Measurements from ENCODE around the gene TRAPPC12.
A peak's percentile ranks its signal among the peaks of the same experiment; 100 is the strongest.
"Not testable (repeated sequence)": the region's sequence is repeated elsewhere in the genome, so short reads cannot be mapped to it uniquely, and the experiment has no call there.

Gene TRAPPC12

DNA sequence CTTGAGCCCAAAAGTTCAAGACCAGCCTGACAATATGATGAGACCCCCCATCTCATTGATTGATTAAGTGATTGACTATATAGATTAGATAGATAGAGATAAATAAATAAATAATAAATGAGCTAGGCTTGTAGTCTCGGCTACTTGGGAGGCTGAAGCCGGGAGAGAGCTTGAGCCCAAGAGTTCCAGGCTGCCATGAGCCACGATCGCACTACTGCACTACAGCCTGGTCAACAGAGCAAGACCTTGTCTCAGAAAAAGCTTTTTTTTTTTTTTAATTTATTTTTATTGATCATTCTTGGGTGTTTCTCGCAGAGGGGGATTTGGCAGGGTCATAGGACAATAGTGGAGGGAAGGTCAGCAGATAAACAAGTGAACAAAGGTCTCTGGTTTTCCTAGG lies 14.3 kb upstream of the TRAPPC12 start:
- H3K27me3 ChIP-seq (ENCODE audit: insufficient read depth, poor library complexity, severe bottlenecking): no peaks in the 10 kb centered on the region
- H3K4me3 ChIP-seq (ENCODE audit: severe bottlenecking): no peak overlapping the region
- TF ChIP-seq, protein P1, sequence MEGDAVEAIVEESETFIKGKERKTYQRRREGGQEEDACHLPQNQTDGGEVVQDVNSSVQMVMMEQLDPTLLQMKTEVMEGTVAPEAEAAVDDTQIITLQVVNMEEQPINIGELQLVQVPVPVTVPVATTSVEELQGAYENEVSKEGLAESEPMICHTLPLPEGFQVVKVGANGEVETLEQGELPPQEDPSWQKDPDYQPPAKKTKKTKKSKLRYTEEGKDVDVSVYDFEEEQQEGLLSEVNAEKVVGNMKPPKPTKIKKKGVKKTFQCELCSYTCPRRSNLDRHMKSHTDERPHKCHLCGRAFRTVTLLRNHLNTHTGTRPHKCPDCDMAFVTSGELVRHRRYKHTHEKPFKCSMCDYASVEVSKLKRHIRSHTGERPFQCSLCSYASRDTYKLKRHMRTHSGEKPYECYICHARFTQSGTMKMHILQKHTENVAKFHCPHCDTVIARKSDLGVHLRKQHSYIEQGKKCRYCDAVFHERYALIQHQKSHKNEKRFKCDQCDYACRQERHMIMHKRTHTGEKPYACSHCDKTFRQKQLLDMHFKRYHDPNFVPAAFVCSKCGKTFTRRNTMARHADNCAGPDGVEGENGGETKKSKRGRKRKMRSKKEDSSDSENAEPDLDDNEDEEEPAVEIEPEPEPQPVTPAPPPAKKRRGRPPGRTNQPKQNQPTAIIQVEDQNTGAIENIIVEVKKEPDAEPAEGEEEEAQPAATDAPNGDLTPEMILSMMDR (IDR thresholded peaks at IDR 0.05; ENCODE audit: poor library complexity, severe bottlenecking): no peak
- no peaks in the 10 kb centered on the region for H3K4me1 ChIP-seq (ENCODE audit: insufficient read depth, poor library complexity, severe bottlenecking)
- ATAC-seq (ENCODE audit: low read depth): no peak
- no peaks in the 10 kb centered on the region for H3K36me3 ChIP-seq (ENCODE audit: low read depth)
- H3K9me3 ChIP-seq (ENCODE audit: severe bottlenecking): no peaks in the 10 kb centered on the region
- H3K27ac ChIP-seq (ENCODE audit: poor library complexity, severe bottlenecking): no peak overlapping the region
- DNase-seq (ENCODE audit: low spot score): no peak

DNA sequence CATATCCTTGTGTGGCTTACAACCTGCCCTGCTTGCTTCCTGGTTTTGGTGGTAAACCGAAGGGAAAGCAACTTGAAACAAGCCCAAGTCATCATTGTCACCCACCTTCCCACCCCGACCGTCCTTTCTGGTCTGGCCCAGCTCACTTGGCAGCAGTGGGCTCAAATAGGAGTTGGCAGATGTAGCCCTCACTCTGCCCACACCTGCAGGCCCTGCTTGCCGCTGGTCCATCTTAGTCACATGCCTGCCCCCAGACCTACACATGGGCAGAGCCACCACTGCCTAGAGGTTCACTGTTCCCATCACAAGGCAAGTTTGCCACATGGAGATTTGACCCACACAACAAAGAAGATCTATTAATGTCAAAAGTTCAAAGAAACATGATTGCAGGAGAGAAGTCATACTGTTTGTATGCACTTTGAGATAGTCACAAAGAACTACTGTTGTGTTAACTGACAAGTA lies 11.2 kb upstream of the TRAPPC12 start:
- Histone ChIP-seq H3K4me1 (ENCODE audit: insufficient read depth, poor library complexity, severe bottlenecking) (no peaks in the 10 kb centered on the region), H3K27me3 (ENCODE audit: insufficient read depth, poor library complexity, severe bottlenecking) (no peaks in the 10 kb centered on the region), H3K27ac (ENCODE audit: poor library complexity, severe bottlenecking) (no peak overlapping the region), H3K4me3 (ENCODE audit: severe bottlenecking) (no peak overlapping the region), H3K9me3 (ENCODE audit: severe bottlenecking) (no peaks in the 10 kb centered on the region), H3K36me3 (ENCODE audit: low read depth) (no peaks in the 10 kb centered on the region)
- DNase-seq (ENCODE audit: low spot score): no peak
- no peak for ATAC-seq (ENCODE audit: low read depth)
- TF ChIP-seq, protein P1 (IDR thresholded peaks at IDR 0.05; ENCODE audit: poor library complexity, severe bottlenecking): no peak

DNA sequence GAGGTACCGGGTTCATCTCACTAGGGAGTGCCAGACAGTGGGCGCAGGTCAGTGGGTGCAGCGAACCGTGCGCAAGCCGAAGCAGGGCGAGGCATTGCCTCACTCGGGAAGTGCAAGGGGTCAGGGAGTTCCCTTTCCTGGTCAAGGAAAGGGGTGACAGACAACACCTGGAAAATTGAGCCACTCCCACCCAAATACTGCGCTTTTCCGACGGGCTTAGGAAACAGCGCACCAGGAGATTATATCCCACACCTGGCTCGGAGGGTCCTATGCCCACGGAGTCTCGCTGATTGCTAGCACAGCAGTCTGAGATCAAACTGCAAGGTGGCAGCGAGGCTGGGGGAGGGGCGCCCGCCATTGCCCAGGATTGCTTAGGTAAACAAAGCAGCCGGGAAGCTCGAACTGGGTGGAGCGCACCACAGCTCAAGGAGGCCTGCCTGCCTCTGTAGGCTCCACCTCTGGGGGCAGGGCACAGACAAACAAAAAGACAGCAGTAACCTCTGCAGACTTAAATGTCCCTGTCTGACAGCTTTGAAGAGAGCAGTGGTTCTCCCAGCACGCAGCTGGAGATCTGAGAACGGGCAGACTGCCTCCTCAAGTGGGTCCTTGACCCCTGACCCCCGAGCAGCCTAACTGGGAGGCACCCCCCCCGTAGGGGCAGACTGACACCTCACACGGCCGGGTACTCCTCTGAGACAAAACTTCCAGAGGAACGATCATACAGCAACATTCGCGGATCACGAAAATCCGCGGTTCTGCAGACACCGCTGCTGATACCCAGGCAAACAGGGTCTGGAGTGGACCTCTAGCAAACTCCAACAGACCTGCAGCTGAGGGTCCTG lies 9.9 kb upstream of the TRAPPC12 start:
- DNase-seq (ENCODE audit: low spot score); H3K9me3 ChIP-seq (ENCODE audit: severe bottlenecking); H3K27ac ChIP-seq (ENCODE audit: poor library complexity, severe bottlenecking); H3K4me3 ChIP-seq (ENCODE audit: severe bottlenecking); H3K27me3 ChIP-seq (ENCODE audit: insufficient read depth, poor library complexity, severe bottlenecking); H3K36me3 ChIP-seq (ENCODE audit: low read depth); ATAC-seq (ENCODE audit: low read depth); H3K4me1 ChIP-seq (ENCODE audit: insufficient read depth, poor library complexity, severe bottlenecking): not testable (repeated sequence)

DNA sequence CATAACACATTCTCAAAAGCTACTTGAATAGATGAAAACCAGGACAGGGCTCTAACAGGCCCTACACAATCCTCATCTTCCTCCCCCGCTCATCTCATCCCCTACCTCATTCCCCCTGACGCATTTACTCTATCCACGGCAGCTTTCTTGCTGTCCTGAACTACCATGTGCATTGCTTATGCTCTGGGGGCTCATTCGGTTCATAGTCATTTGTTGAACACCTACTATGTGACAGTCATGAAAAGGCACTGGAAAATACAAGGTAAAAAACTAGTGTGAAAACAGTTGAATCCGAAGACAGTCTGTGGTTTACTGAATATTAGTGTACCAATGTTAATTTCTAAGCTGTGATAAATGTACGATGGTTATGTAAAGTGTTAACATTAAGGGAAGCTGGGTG lies 2.7 kb upstream of the TRAPPC12 start:
- no peaks in the 10 kb centered on the region for H3K27me3 ChIP-seq (ENCODE audit: insufficient read depth, poor library complexity, severe bottlenecking)
- peaks cover 21% of the 10 kb centered on the region for H3K36me3 ChIP-seq (ENCODE audit: low read depth)
- DNase-seq (ENCODE audit: low spot score) (no peak), ATAC-seq (ENCODE audit: low read depth) (no peak)
- peak overlapping the region; percentile 63 for H3K27ac ChIP-seq (ENCODE audit: poor library complexity, severe bottlenecking)
- H3K9me3 ChIP-seq (ENCODE audit: severe bottlenecking): no peaks in the 10 kb centered on the region
- peak overlapping the region; percentile 74 for H3K4me3 ChIP-seq (ENCODE audit: severe bottlenecking)
- TF ChIP-seq, protein P1 (IDR thresholded peaks at IDR 0.05; ENCODE audit: poor library complexity, severe bottlenecking): no peak
- peaks cover 14% of the 10 kb centered on the region for H3K4me1 ChIP-seq (ENCODE audit: insufficient read depth, poor library complexity, severe bottlenecking)

DNA sequence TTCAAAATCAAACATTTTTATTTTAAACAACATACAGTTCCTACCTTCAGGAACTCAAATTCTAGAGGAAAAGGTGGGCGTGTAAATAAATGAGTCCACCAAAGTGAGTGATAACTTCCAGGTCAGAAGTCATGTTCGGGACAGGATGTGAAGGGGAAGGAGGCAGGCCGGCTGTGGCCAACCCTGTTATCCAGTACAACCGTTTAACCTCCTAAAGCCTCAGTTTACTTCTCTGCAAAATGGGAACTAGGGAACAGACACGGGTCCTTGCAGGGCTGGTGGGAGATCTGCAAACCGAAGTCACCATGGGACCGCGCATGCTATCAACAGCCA lies 2.2 kb upstream of the TRAPPC12 start:
- no peaks in the 10 kb centered on the region for H3K27me3 ChIP-seq (ENCODE audit: insufficient read depth, poor library complexity, severe bottlenecking)
- H3K4me3 ChIP-seq (ENCODE audit: severe bottlenecking): peak overlapping the region; percentile 74
- H3K36me3 ChIP-seq (ENCODE audit: low read depth): peaks cover 23% of the 10 kb centered on the region
- H3K9me3 ChIP-seq (ENCODE audit: severe bottlenecking): no peaks in the 10 kb centered on the region
- ATAC-seq (ENCODE audit: low read depth) (peak; percentile 36), DNase-seq (ENCODE audit: low spot score) (no peak)
- TF ChIP-seq, protein P1 (IDR thresholded peaks at IDR 0.05; ENCODE audit: poor library complexity, severe bottlenecking): no peak
- H3K4me1 ChIP-seq (ENCODE audit: insufficient read depth, poor library complexity, severe bottlenecking): peaks cover 14% of the 10 kb centered on the region
- peak overlapping the region; percentile 63 for H3K27ac ChIP-seq (ENCODE audit: poor library complexity, severe bottlenecking)
